Thymus (tissue), 11 donors: ENCODE measurements around the gene FBXO17. TPM values are rescaled to one million over a fixed set of nuclear protein-coding genes. Genes with fewer than 3 reads are reported as not detected.

Experiments used
- DNase-seq, 9 donors: peaks; one replicate each; pipeline ENCODE4 v3.0.0-alpha.2; 2013; ENCODE audit warnings: low spot score in 9 of 9, low read depth in 6 of 9, missing footprints in 1 of 9
- H3K27ac ChIP-seq, 2 donors: one replicate each; pipeline ENCODE4 v1.5.1; 2013; ENCODE audit warnings: control low read depth in 1 of 2, low read depth in 1 of 2, low read length in 1 of 2, mild to moderate bottlenecking in 1 of 2, moderate library complexity in 1 of 2
- H3K27me3 ChIP-seq, 2 donors: one replicate each; pipeline ENCODE4 v1.5.1; 2013; ENCODE audit warnings: low read length in 1 of 2; ENCODE audit not compliant: control insufficient read depth in 2 of 2, insufficient read depth in 1 of 2
- H3K36me3 ChIP-seq, 2 donors: one replicate each; pipeline ENCODE4 v1.5.1; 2013; ENCODE audit warnings: low read length in 1 of 2, mild to moderate bottlenecking in 1 of 2, moderate library complexity in 1 of 2; ENCODE audit not compliant: control insufficient read depth in 2 of 2, insufficient read depth in 2 of 2
- H3K4me1 ChIP-seq, 2 donors: one replicate each; pipeline ENCODE4 v1.5.1; 2013; ENCODE audit warnings: low read length in 2 of 2; ENCODE audit not compliant: control insufficient read depth in 2 of 2, insufficient read depth in 2 of 2
- H3K4me3 ChIP-seq, 2 donors: one replicate each; pipeline ENCODE4 v1.5.1; 2013; ENCODE audit warnings: low read length in 2 of 2, control low read depth in 1 of 2, mild to moderate bottlenecking in 1 of 2
- H3K9me3 ChIP-seq, 2 donors: one replicate each; pipeline ENCODE4 v1.5.1; 2013; ENCODE audit warnings: low read length in 1 of 2, mild to moderate bottlenecking in 1 of 2; ENCODE audit not compliant: control insufficient read depth in 2 of 2, insufficient read depth in 1 of 2
- WGBS: extraction: QIAGEN DNeasy Blood & Tissue Kit; methylation state at CpG from one replicate; pipeline ENCODE4 v1.1.7; 2013; 5-methylcytosine and 5-hydroxymethylcytosine counted together
- polyA plus RNA-seq: library from polyadenylated mRNA; stranded (reverse); fragments of 200-250 nt; gene quantifications from one replicate; pipeline ENCODE4 v1.2.3, GENCODE V29; 2013
- total RNA-seq: library from RNA; stranded (reverse); fragments of 120-200 nt; gene quantifications from one replicate; pipeline ENCODE4 v1.2.4, GENCODE V29; 2013
- donor health status: healthy.

FBXO17 gene
- total and polyA plus RNA-seq, 2 donors: 3.8 to 4.0 TPM

GRCh38 chr19:38893341-38893771, 82.2 kb downstream of the FBXO17 start:
- peaks cover 18 to 27% of the 10 kb centered on the region in 2 donors for H3K36me3 ChIP-seq
- no peak overlapping the region for H3K4me3 ChIP-seq
- WGBS: 92% methylated on average over 14 of the region's 14 CpGs
- peaks cover 3 to 18% of the 10 kb centered on the region in 2 donors for H3K4me1 ChIP-seq
- peak overlapping the region in 1 of 2 donors; percentile 55 for H3K27ac ChIP-seq
- no peak for DNase-seq
- H3K9me3 ChIP-seq: no peaks in the 10 kb centered on the region
- H3K27me3 ChIP-seq: no peaks in the 10 kb centered on the region

DNA sequence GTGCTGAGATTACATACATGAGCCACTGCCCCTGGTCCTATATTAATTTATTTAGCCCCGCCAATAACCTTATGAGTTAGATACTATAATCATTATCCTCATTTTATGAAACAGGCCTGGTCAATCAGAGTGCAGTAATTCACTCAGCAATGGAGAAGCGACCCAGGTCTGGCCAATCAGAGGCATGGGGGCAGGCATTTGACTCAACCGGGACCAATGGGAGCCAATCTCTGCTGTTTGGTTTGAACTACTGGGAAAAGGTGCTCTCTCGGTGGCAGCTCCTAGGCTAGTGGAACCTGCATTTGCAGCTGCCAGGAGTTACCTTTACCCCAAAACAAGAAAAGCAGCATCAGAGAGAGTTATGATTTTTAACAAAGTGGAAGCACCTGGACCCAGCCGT, 82.7 kb downstream of the FBXO17 start:
- WGBS: 86% methylated on average over 5 of the region's 5 CpGs
- Histone ChIP-seq H3K4me1 (peaks cover 0 to 14% of the 10 kb centered on the region in 2 donors), H3K4me3 (no peak overlapping the region), H3K27ac (peak overlapping the region in 1 of 2 donors; percentile 55), H3K27me3 (no peaks in the 10 kb centered on the region), H3K36me3 (peaks cover 20 to 31% of the 10 kb centered on the region in 2 donors), H3K9me3 (no peaks in the 10 kb centered on the region)
- DNase-seq: no peak

- Histone ChIP-seq H3K27ac (no peak overlapping the region), H3K4me3 (no peak overlapping the region), H3K4me1 (peaks cover 0 to 9% of the 10 kb centered on the region in 2 donors), H3K36me3 (peaks cover 20 to 31% of the 10 kb centered on the region in 2 donors), H3K27me3 (no peaks in the 10 kb centered on the region), H3K9me3 (no peaks in the 10 kb centered on the region)
- 95% methylated on average over 6 of the region's 6 CpGs for WGBS
- no peak for DNase-seq
Measured at GRCh38 chr19:38891771-38892170, 83.8 kb downstream of the FBXO17 start.

Other genes with a start within 250 kb of the FBXO17 start
- 1.6 TPM for gene CAPN12, start 231.3 kb downstream of the FBXO17 start, total RNA-seq
- gene CAPN12, start 231.3 kb downstream of the FBXO17 start, polyA plus RNA-seq: 6.5 TPM
- gene LGALS7, start 202.2 kb downstream of the FBXO17 start, total RNA-seq: 7.0 TPM
- 129 TPM for gene LGALS7, start 202.2 kb downstream of the FBXO17 start, polyA plus RNA-seq
- gene LGALS7B, start 186.5 kb downstream of the FBXO17 start, total RNA-seq: 14.7 TPM
- 234 TPM for gene LGALS7B, start 186.5 kb downstream of the FBXO17 start, polyA plus RNA-seq
- gene LGALS4, start 162.8 kb downstream of the FBXO17 start, total RNA-seq: 1.1 TPM
- gene LGALS4, start 162.8 kb downstream of the FBXO17 start, polyA plus RNA-seq: 6.8 TPM
- 37.4 TPM for gene ECH1, start 143.9 kb downstream of the FBXO17 start, total RNA-seq
- 178 TPM for gene ECH1, start 143.9 kb downstream of the FBXO17 start, polyA plus RNA-seq
- 269 TPM for gene HNRNPL, start 125.8 kb downstream of the FBXO17 start, total RNA-seq
- 198 TPM for gene HNRNPL, start 125.8 kb downstream of the FBXO17 start, polyA plus RNA-seq
- 26.9 TPM for gene RINL, start 97.5 kb downstream of the FBXO17 start, total RNA-seq
- gene RINL, start 97.5 kb downstream of the FBXO17 start, polyA plus RNA-seq: 38.2 TPM
- 26.8 TPM for gene SIRT2, start 76.1 kb downstream of the FBXO17 start, total RNA-seq
- gene SIRT2, start 76.1 kb downstream of the FBXO17 start, polyA plus RNA-seq: 38.3 TPM
- 12.6 TPM for gene NFKBIB, start 75.8 kb downstream of the FBXO17 start, total RNA-seq
- 23.6 TPM for gene NFKBIB, start 75.8 kb downstream of the FBXO17 start, polyA plus RNA-seq
- 0.28 TPM for gene CCER2, start 63.6 kb downstream of the FBXO17 start, total RNA-seq
- 2.1 TPM for gene CCER2, start 63.6 kb downstream of the FBXO17 start, polyA plus RNA-seq
- 15.0 TPM for gene SARS2, start 45.0 kb downstream of the FBXO17 start, total RNA-seq
- gene SARS2, start 45.0 kb downstream of the FBXO17 start, polyA plus RNA-seq: 30.9 TPM
- gene MRPS12, start 44.8 kb downstream of the FBXO17 start, total RNA-seq: 32.1 TPM
- 26.2 TPM for gene MRPS12, start 44.8 kb downstream of the FBXO17 start, polyA plus RNA-seq
- 2.6 TPM for gene FBXO27, start 56.8 kb upstream of the FBXO17 start, total RNA-seq
- 9.0 TPM for gene FBXO27, start 56.8 kb upstream of the FBXO17 start, polyA plus RNA-seq
- gene ACP7, start 108.6 kb upstream of the FBXO17 start, total RNA-seq: under 0.01 TPM
- gene ACP7, start 108.6 kb upstream of the FBXO17 start, polyA plus RNA-seq: 0.11 TPM
- gene PAK4, start 150.0 kb upstream of the FBXO17 start, total RNA-seq: 1.9 TPM
- 14.4 TPM for gene PAK4, start 150.0 kb upstream of the FBXO17 start, polyA plus RNA-seq
- 2.1 TPM for gene NCCRP1, start 221.2 kb upstream of the FBXO17 start, total RNA-seq
- 13.2 TPM for gene NCCRP1, start 221.2 kb upstream of the FBXO17 start, polyA plus RNA-seq
- not detected for gene SYCN, start 228.5 kb upstream of the FBXO17 start, total RNA-seq
- not detected for gene SYCN, start 228.5 kb upstream of the FBXO17 start, polyA plus RNA-seq